RWPE1 (cell line): ENCODE results near the gene RIC3.
"Not testable (repeated sequence)": the region's sequence is repeated elsewhere in the genome, so short reads cannot be mapped to it uniquely, and the experiment has no call there.

ENCODE experiments used
- CTCF ChIA-PET: fragments of 350-600 bp; sonication (Branson Sonifier 250); formaldehyde crosslinking; extraction: SDS; loops from one replicate; lab custom pipeline; 2021; lab: Yijun Ruan, JAX
- POLR2A ChIA-PET: fragments of 400-600 bp; formaldehyde crosslinking; extraction: SDS; loops from one replicate; lab custom pipeline; 2020; ENCODE audit warnings: antibody characterized with exemption; ENCODE audit not compliant: low non-redundant PET; lab: Yijun Ruan, JAX
- DNase-seq: peaks from one replicate; pipeline ENCODE4 v3.0.0; 2012; ENCODE audit warnings: low spot score
- H3K27ac ChIP-seq: fragments of 450-650 bp; 2 replicates; pipeline ENCODE4 v1.5.1; 2017
- CTCF ChIP-seq: fragments of 450-650 bp; conservative IDR thresholded peaks from 2 replicates; pipeline ENCODE4 v1.5.1; 2017; ENCODE audit warnings: low read depth, mild to moderate bottlenecking

RIC3 gene

GRCh38 chr11:8178297-8178696 is 9.5 kb upstream of the RIC3 start:
- CTCF ChIA-PET, result interaction anchor here (0.6 to 0.7 kb wide), 3 partner anchors 79 to 1423 kb away, joined by 3 to 4 read pairs (median 4); no protein-coding TSS in a partner anchor
- H3K27ac ChIP-seq, result no peak overlapping the region
- POLR2A ChIA-PET, result interaction anchor here (0.5 kb wide), 1 partner anchor 93 kb away, joined by 3 read pairs; no protein-coding TSS in a partner anchor
- no peak for DNase-seq
- TF ChIP-seq CTCF, result no peak

GRCh38 chr11:8177136-8177535 is 8.3 kb upstream of the RIC3 start:
- POLR2A ChIA-PET, result no interaction called here
- CTCF ChIA-PET, result interaction anchor here (0.6 kb wide), 1 partner anchor 390 kb away, joined by 3 read pairs; no protein-coding TSS in a partner anchor
- DNase-seq, result no peak

GRCh38 chr11:8167796-8168195 is 1.0 kb downstream of the RIC3 start:
- CTCF ChIA-PET, result interaction anchor here (0.7 kb wide), 2 partner anchors 576 to 1356 kb away, joined by 3 read pairs; no protein-coding TSS in a partner anchor
- no peak for TF ChIP-seq CTCF
- no peak for DNase-seq
- no peak overlapping the region for H3K27ac ChIP-seq
- POLR2A ChIA-PET, result no interaction called here

More at GRCh38 chr11:8177136-8177535, 8.3 kb upstream of the RIC3 start:
- no peak for TF ChIP-seq CTCF
- no peak overlapping the region for H3K27ac ChIP-seq

GRCh38 chr11:8164746-8165145 is 4.1 kb downstream of the RIC3 start:
- TF ChIP-seq CTCF, result no peak
- no peak overlapping the region for H3K27ac ChIP-seq
- POLR2A ChIA-PET, result no interaction called here
- CTCF ChIA-PET, result no interaction called here
- no peak for DNase-seq

GRCh38 chr11:8161627-8162304 is 7.1 kb downstream of the RIC3 start:
- DNase-seq, H3K27ac ChIP-seq, POLR2A ChIA-PET: not testable (repeated sequence)
- CTCF ChIA-PET, result interaction anchor here (1.1 kb wide), 1 partner anchor 47 kb away, joined by 3 read pairs; no protein-coding TSS in a partner anchor

- TF ChIP-seq CTCF, result no peak
- no peak for DNase-seq
- H3K27ac ChIP-seq, result no peak overlapping the region
- ChIA-PET POLR2A (no interaction called here), CTCF (no interaction called here)
These were observed 11.9 kb downstream of the RIC3 start for GRCh38 chr11:8156877-8157276.

- TF ChIP-seq CTCF, result no peak
- POLR2A ChIA-PET, result no interaction called here
- CTCF ChIA-PET, result interaction anchor here (0.7 kb wide), 1 partner anchor 161 kb away, joined by 3 read pairs; no protein-coding TSS in a partner anchor
- H3K27ac ChIP-seq, result no peak overlapping the region
- DNase-seq, result no peak
These were observed 19.1 kb downstream of the RIC3 start for GRCh38 chr11:8149726-8150125.
